Measurements from ENCODE around the gene CEP350. TPM values are rescaled to one million over a fixed set of nuclear protein-coding genes. Genes with fewer than 3 reads are reported as not detected.

The CEP350 gene
- total RNA-seq, 2 experiments from 2014 or later = 31.7 to 34.2 TPM

GRCh38 chr1:179971563-179972496, 17.2 kb downstream of the CEP350 start:
- POLR2A ChIA-PET = no interaction called here
- no peak overlapping the region for H3K4me3 Mint-ChIP-seq
- H3K9me3 Mint-ChIP-seq = peaks cover under 1% of the 10 kb centered on the region
- CTCF ChIA-PET = no interaction called here
- no peak overlapping the region for H3K27ac Mint-ChIP-seq
- H3K27me3 Mint-ChIP-seq = no peaks in the 10 kb centered on the region
- intact Hi-C loops (cut with micrococcal nuclease) = no loop called here
- peaks cover 9% of the 10 kb centered on the region for H3K36me3 Mint-ChIP-seq
- DNase-seq = no peak
- H3K4me1 Mint-ChIP-seq (ENCODE audit: low read depth) = peaks cover 43% of the 10 kb centered on the region

GRCh38 chr1:179973198-179974110, 18.8 kb downstream of the CEP350 start:
- peaks cover 48% of the 10 kb centered on the region for H3K4me1 Mint-ChIP-seq (ENCODE audit: low read depth)
- H3K9me3 Mint-ChIP-seq = no peaks in the 10 kb centered on the region
- POLR2A ChIA-PET = no interaction called here
- no peak for DNase-seq
- H3K27me3 Mint-ChIP-seq = no peaks in the 10 kb centered on the region
- peaks cover 7% of the 10 kb centered on the region for H3K36me3 Mint-ChIP-seq
- H3K27ac Mint-ChIP-seq = no peak overlapping the region
- CTCF ChIA-PET = no interaction called here
- no peak overlapping the region for H3K4me3 Mint-ChIP-seq
- intact Hi-C loops (cut with micrococcal nuclease) = no loop called here

- CTCF ChIA-PET = interaction anchor here (0.6 to 0.8 kb wide), 2 partner anchors 134 to 505 kb away, joined by 3 read pairs; no protein-coding TSS in a partner anchor
- intact Hi-C loops (cut with micrococcal nuclease) = no loop called here
- no peak for DNase-seq
- Mint-ChIP-seq H3K27ac (no peak overlapping the region), H3K27me3 (no peaks in the 10 kb centered on the region), H3K4me1 (ENCODE audit: low read depth) (peaks cover 33% of the 10 kb centered on the region), H3K4me3 (no peak overlapping the region), H3K36me3 (peaks cover 3% of the 10 kb centered on the region), H3K9me3 (peaks cover 6% of the 10 kb centered on the region)
- POLR2A ChIA-PET = interaction anchor here (0.6 kb wide), 1 partner anchor 468 kb away, joined by 3 read pairs; no protein-coding TSS in a partner anchor
Measured at GRCh38 chr1:179976970-179977651, 22.5 kb downstream of the CEP350 start.

GRCh38 chr1:179978199-179979079, 23.8 kb downstream of the CEP350 start:
- DNase-seq = no peak
- Mint-ChIP-seq H3K9me3 (peaks cover 6% of the 10 kb centered on the region), H3K4me1 (ENCODE audit: low read depth) (peaks cover 28% of the 10 kb centered on the region), H3K27me3 (no peaks in the 10 kb centered on the region), H3K36me3 (peaks cover 3% of the 10 kb centered on the region), H3K27ac (no peak overlapping the region), H3K4me3 (no peak overlapping the region)
- ChIA-PET CTCF (no interaction called here), POLR2A (no interaction called here)
- intact Hi-C loops (cut with micrococcal nuclease) = no loop called here

- H3K27me3 Mint-ChIP-seq = no peaks in the 10 kb centered on the region
- CTCF ChIA-PET = no interaction called here
- peaks cover 4% of the 10 kb centered on the region for H3K9me3 Mint-ChIP-seq
- intact Hi-C loops (cut with micrococcal nuclease) = no loop called here
- peaks cover 6% of the 10 kb centered on the region for H3K36me3 Mint-ChIP-seq
- H3K27ac Mint-ChIP-seq = no peak overlapping the region
- no peak for DNase-seq
- POLR2A ChIA-PET = no interaction called here
- peaks cover 17% of the 10 kb centered on the region for H3K4me1 Mint-ChIP-seq (ENCODE audit: low read depth)
- H3K4me3 Mint-ChIP-seq = no peak overlapping the region
Measured at GRCh38 chr1:179984101-179984500, 29.5 kb downstream of the CEP350 start.

- POLR2A ChIA-PET = no interaction called here
- no peak for DNase-seq
- CTCF ChIA-PET = no interaction called here
- Mint-ChIP-seq H3K27me3 (no peaks in the 10 kb centered on the region), H3K36me3 (peaks cover 5% of the 10 kb centered on the region), H3K4me3 (no peak overlapping the region), H3K4me1 (ENCODE audit: low read depth) (peaks cover 14% of the 10 kb centered on the region), H3K9me3 (no peaks in the 10 kb centered on the region), H3K27ac (no peak overlapping the region)
- intact Hi-C loops (cut with micrococcal nuclease) = no loop called here
Measured at GRCh38 chr1:179984942-179985341, 30.3 kb downstream of the CEP350 start.

- intact Hi-C loops (cut with micrococcal nuclease) = no loop called here
- H3K27ac Mint-ChIP-seq = no peak overlapping the region
- no peaks in the 10 kb centered on the region for H3K27me3 Mint-ChIP-seq
- no peaks in the 10 kb centered on the region for H3K9me3 Mint-ChIP-seq
- H3K4me3 Mint-ChIP-seq = no peak overlapping the region
- ChIA-PET CTCF (no interaction called here), POLR2A (no interaction called here)
- H3K4me1 Mint-ChIP-seq (ENCODE audit: low read depth) = peaks cover 12% of the 10 kb centered on the region
- H3K36me3 Mint-ChIP-seq = peaks cover 16% of the 10 kb centered on the region
- DNase-seq = no peak
Measured at GRCh38 chr1:179990847-179991246, 36.2 kb downstream of the CEP350 start.

GRCh38 chr1:179995576-179995975, 41.0 kb downstream of the CEP350 start:
- CTCF ChIA-PET = interaction anchor here (0.9 to 1.6 kb wide), 2 partner anchors 20 to 186 kb away, joined by 3 read pairs; no protein-coding TSS in a partner anchor
- Mint-ChIP-seq H3K36me3 (peaks cover 26% of the 10 kb centered on the region), H3K27ac (no peak overlapping the region)

GRCh38 chr1:179996099-179996498, 41.5 kb downstream of the CEP350 start:
- DNase-seq = no peak
- intact Hi-C loops (cut with micrococcal nuclease) = no loop called here
- ChIA-PET POLR2A (no interaction called here), CTCF (interaction anchor here (1.0 to 1.6 kb wide), 2 partner anchors 21 to 181 kb away, joined by 3 read pairs; no protein-coding TSS in a partner anchor)
- H3K36me3 Mint-ChIP-seq = peaks cover 23% of the 10 kb centered on the region
- H3K27ac Mint-ChIP-seq = no peak overlapping the region
- no peaks in the 10 kb centered on the region for H3K9me3 Mint-ChIP-seq
- no peak overlapping the region for H3K4me3 Mint-ChIP-seq
- no peaks in the 10 kb centered on the region for H3K27me3 Mint-ChIP-seq
- peaks cover 19% of the 10 kb centered on the region for H3K4me1 Mint-ChIP-seq (ENCODE audit: low read depth)

More at GRCh38 chr1:179995576-179995975, 41.0 kb downstream of the CEP350 start:
- no peak overlapping the region for H3K4me3 Mint-ChIP-seq
- intact Hi-C loops (cut with micrococcal nuclease) = no loop called here
- H3K9me3 Mint-ChIP-seq = no peaks in the 10 kb centered on the region
- no peaks in the 10 kb centered on the region for H3K27me3 Mint-ChIP-seq
- H3K4me1 Mint-ChIP-seq (ENCODE audit: low read depth) = peaks cover 21% of the 10 kb centered on the region
- no peak for DNase-seq
- POLR2A ChIA-PET = no interaction called here

GRCh38 chr1:180000575-180000974, 46.0 kb downstream of the CEP350 start:
- DNase-seq = no peak
- ChIA-PET POLR2A (no interaction called here), CTCF (no interaction called here)
- Mint-ChIP-seq H3K36me3 (peaks cover 17% of the 10 kb centered on the region), H3K9me3 (no peaks in the 10 kb centered on the region), H3K27me3 (no peaks in the 10 kb centered on the region), H3K27ac (no peak overlapping the region), H3K4me3 (no peak overlapping the region), H3K4me1 (ENCODE audit: low read depth) (peaks cover 18% of the 10 kb centered on the region)
- intact Hi-C loops (cut with micrococcal nuclease) = no loop called here

- ChIA-PET POLR2A (interaction anchor here (0.6 to 1.2 kb wide), 2 partner anchors 16 to 86 kb away, joined by 3 to 4 read pairs; no protein-coding TSS in a partner anchor), CTCF (interaction anchor here (1.2 to 1.9 kb wide), 2 partner anchors 134 to 177 kb away, joined by 4 to 7 read pairs; no protein-coding TSS in a partner anchor)
- H3K27ac Mint-ChIP-seq = no peak overlapping the region
- intact Hi-C loops (cut with micrococcal nuclease) = no loop called here
- H3K4me1 Mint-ChIP-seq (ENCODE audit: low read depth) = peaks cover 5% of the 10 kb centered on the region
- H3K27me3 Mint-ChIP-seq = no peaks in the 10 kb centered on the region
- H3K36me3 Mint-ChIP-seq = peaks cover 22% of the 10 kb centered on the region
- H3K9me3 Mint-ChIP-seq = peaks cover 8% of the 10 kb centered on the region
- no peak overlapping the region for H3K4me3 Mint-ChIP-seq
- DNase-seq = no peak
Measured at GRCh38 chr1:180002437-180002836, 47.8 kb downstream of the CEP350 start.

All from activated CD4-positive, alpha-beta memory T cell treated with anti-CD3 and anti-CD28 coated beads for 36 hours (primary cell).